ENCODE measurements around the gene GTF3C4.

Gene GTF3C4

GRCh38 chr9:132627106-132627505 lies 43.2 kb upstream of the GTF3C4 start:
- no peak overlapping the region for H3K27ac ChIP-seq (replicated peaks)
- DNase-seq (ENCODE audit: low read depth in 1 of 2, low spot score in 1 of 2), result no peak
- no peak for TF ChIP-seq SPI1 (IDR thresholded peaks at IDR 0.05; ENCODE audit: borderline replicate concordance, low read depth)
- no peak for TF ChIP-seq REST (IDR thresholded peaks at IDR 0.05; ENCODE audit: insufficient replicate concordance, low read depth)
- no peaks in the 10 kb centered on the region for H3K27me3 ChIP-seq (ENCODE audit: insufficient read depth, poor library complexity, severe bottlenecking)
- H3K4me3 ChIP-seq (replicated peaks; ENCODE audit: insufficient read depth, low read length), result no peak overlapping the region

- DNase-seq (ENCODE audit: low read depth in 1 of 2, low spot score in 1 of 2), result no peak
- Histone ChIP-seq H3K4me3 (replicated peaks; ENCODE audit: insufficient read depth, low read length) (no peak overlapping the region), H3K27me3 (ENCODE audit: insufficient read depth, poor library complexity, severe bottlenecking) (no peaks in the 10 kb centered on the region), H3K27ac (replicated peaks) (no peak overlapping the region)
- TF ChIP-seq GABPA (IDR thresholded peaks at IDR 0.05; ENCODE audit: low read depth) (no peak), SPI1 (IDR thresholded peaks at IDR 0.05; ENCODE audit: borderline replicate concordance, low read depth) (no peak), POLR2AphosphoS5 (IDR thresholded peaks at IDR 0.05; ENCODE audit: low read depth) (no peak), REST (IDR thresholded peaks at IDR 0.05; ENCODE audit: insufficient replicate concordance, low read depth) (no peak)
- TF ChIP-seq, protein P1, sequence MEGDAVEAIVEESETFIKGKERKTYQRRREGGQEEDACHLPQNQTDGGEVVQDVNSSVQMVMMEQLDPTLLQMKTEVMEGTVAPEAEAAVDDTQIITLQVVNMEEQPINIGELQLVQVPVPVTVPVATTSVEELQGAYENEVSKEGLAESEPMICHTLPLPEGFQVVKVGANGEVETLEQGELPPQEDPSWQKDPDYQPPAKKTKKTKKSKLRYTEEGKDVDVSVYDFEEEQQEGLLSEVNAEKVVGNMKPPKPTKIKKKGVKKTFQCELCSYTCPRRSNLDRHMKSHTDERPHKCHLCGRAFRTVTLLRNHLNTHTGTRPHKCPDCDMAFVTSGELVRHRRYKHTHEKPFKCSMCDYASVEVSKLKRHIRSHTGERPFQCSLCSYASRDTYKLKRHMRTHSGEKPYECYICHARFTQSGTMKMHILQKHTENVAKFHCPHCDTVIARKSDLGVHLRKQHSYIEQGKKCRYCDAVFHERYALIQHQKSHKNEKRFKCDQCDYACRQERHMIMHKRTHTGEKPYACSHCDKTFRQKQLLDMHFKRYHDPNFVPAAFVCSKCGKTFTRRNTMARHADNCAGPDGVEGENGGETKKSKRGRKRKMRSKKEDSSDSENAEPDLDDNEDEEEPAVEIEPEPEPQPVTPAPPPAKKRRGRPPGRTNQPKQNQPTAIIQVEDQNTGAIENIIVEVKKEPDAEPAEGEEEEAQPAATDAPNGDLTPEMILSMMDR (IDR thresholded peaks at IDR 0.05; ENCODE audit: insufficient read depth, low read length), result no peak
Observed at GRCh38 chr9:132627594-132627993, 42.7 kb upstream of the GTF3C4 start.

GRCh38 chr9:132628746-132629145 lies 41.5 kb upstream of the GTF3C4 start:
- no peak for DNase-seq (ENCODE audit: low read depth in 1 of 2, low spot score in 1 of 2)
- TF ChIP-seq, protein P1 (IDR thresholded peaks at IDR 0.05; ENCODE audit: insufficient read depth, low read length), result no peak
- no peak for TF ChIP-seq REST (IDR thresholded peaks at IDR 0.05; ENCODE audit: insufficient replicate concordance, low read depth)
- no peak for TF ChIP-seq SPI1 (IDR thresholded peaks at IDR 0.05; ENCODE audit: borderline replicate concordance, low read depth)
- no peak for TF ChIP-seq GABPA (IDR thresholded peaks at IDR 0.05; ENCODE audit: low read depth)
- TF ChIP-seq POLR2AphosphoS5 (IDR thresholded peaks at IDR 0.05; ENCODE audit: low read depth), result no peak
- Histone ChIP-seq H3K27ac (replicated peaks) (no peak overlapping the region), H3K4me3 (replicated peaks; ENCODE audit: insufficient read depth, low read length) (no peak overlapping the region), H3K27me3 (ENCODE audit: insufficient read depth, poor library complexity, severe bottlenecking) (no peaks in the 10 kb centered on the region)

- Histone ChIP-seq H3K27ac (replicated peaks) (no peak overlapping the region), H3K27me3 (ENCODE audit: insufficient read depth, poor library complexity, severe bottlenecking) (no peaks in the 10 kb centered on the region), H3K4me3 (replicated peaks; ENCODE audit: insufficient read depth, low read length) (no peak overlapping the region)
- TF ChIP-seq REST (IDR thresholded peaks at IDR 0.05; ENCODE audit: insufficient replicate concordance, low read depth), result no peak
- TF ChIP-seq, protein P1 (IDR thresholded peaks at IDR 0.05; ENCODE audit: insufficient read depth, low read length), result no peak
- TF ChIP-seq SPI1 (IDR thresholded peaks at IDR 0.05; ENCODE audit: borderline replicate concordance, low read depth), result no peak
- TF ChIP-seq POLR2AphosphoS5 (IDR thresholded peaks at IDR 0.05; ENCODE audit: low read depth), result no peak
- no peak for DNase-seq (ENCODE audit: low read depth in 1 of 2, low spot score in 1 of 2)
Observed at GRCh38 chr9:132630116-132630515, 40.1 kb upstream of the GTF3C4 start.

Measured in HL-60 (cell line).